IPS-NIHi7 (cell line): Measurements from ENCODE around the gene GFRA1.

Experiments used
- DNase-seq: peaks from one replicate; pipeline ENCODE4 v3.0.0; 2012; ENCODE audit warnings: mixed read lengths; ENCODE audit errors: extremely low spot score

Gene GFRA1

DNA sequence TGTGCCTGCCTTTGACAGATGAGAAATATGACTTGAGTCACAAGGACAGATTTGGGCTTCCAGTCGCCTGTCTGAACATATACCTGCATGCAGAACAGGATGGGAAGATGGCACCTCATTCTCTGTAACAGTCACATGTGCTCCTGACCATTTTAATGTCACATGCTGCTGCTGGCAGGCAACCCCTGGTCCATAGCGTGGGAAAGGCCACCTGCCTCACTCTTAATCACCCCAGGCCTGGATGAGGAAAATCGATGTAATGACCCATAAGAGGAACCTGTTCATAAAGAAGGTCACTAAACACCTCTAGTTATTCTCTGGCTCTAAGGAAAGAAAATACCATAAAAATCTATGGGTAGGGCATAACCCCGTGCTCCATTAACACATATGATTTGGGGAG, 110.2 kb downstream of the GFRA1 start:
- DNase-seq, result no peak

GRCh38 chr10:116160271-116160670, 112.7 kb downstream of the GFRA1 start:
- DNase-seq, result no peak

- DNase-seq, result no peak
Measured at GRCh38 chr10:116159197-116159596, 113.8 kb downstream of the GFRA1 start.

GRCh38 chr10:116158036-116158435, 115.0 kb downstream of the GFRA1 start:
- DNase-seq, result no peak

DNA sequence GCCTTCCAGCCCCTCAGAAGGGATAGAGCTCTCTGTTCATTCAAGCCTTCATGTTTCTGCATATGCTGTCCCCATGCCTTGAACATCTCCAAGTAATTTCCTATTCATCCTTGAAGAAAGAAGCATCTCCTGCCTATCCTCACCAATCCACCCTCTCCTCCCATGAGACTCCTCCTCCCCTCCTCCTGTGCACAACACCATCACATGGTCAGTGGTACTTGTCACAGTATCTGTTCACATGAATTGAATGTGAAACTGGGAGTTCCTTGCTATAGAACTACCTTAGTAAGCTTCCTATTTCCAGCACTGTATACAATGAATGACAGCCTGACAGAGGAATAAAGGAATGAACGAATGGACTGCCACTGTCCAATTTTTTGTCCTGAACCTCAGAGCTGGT, 115.5 kb downstream of the GFRA1 start:
- no peak for DNase-seq

GRCh38 chr10:116156819-116157218, 116.2 kb downstream of the GFRA1 start:
- DNase-seq, result no peak

DNA sequence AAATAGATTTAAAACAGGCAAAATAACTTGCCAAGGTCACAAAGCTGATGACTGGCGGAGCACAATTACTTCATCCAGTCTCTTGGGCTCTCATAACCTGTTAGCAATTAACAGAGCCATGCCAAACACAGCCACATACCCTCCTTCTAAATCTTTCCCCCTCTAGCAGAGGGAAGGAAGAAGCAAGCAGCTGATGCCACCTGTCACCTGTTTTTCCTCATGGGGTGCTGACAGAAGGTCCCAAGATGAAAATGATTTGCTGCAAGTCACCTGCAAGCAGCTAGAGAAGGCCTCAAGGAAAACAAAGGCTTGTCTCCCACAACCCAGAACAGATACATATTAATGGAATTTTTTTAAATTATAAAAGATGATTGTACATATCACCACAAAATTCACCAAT, 117.8 kb downstream of the GFRA1 start:
- DNase-seq, result no peak

- DNase-seq, result no peak
Measured at GRCh38 chr10:116154651-116155050, 118.4 kb downstream of the GFRA1 start.

DNA sequence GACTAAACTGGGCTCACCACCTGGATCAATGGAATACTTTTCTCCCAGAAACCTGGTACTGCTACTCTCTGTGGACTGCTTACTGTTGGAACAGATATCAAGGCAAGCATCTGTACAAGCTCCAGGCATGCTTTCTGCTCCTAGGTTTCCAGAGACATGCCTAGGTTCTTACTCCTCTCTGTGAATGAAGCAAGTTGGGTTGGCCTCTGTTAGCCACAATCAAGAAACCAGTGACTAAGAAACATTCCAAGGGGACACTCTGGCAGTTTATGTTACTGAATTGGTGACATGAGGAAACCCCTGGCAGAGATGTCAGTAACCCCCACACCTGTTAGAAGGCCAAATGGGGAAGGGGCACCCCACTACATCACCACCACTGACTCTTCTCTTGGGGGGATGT, 121.9 kb downstream of the GFRA1 start:
- no peak for DNase-seq

- DNase-seq, result no peak
Measured at GRCh38 chr10:116150606-116151005, 122.4 kb downstream of the GFRA1 start.

DNA sequence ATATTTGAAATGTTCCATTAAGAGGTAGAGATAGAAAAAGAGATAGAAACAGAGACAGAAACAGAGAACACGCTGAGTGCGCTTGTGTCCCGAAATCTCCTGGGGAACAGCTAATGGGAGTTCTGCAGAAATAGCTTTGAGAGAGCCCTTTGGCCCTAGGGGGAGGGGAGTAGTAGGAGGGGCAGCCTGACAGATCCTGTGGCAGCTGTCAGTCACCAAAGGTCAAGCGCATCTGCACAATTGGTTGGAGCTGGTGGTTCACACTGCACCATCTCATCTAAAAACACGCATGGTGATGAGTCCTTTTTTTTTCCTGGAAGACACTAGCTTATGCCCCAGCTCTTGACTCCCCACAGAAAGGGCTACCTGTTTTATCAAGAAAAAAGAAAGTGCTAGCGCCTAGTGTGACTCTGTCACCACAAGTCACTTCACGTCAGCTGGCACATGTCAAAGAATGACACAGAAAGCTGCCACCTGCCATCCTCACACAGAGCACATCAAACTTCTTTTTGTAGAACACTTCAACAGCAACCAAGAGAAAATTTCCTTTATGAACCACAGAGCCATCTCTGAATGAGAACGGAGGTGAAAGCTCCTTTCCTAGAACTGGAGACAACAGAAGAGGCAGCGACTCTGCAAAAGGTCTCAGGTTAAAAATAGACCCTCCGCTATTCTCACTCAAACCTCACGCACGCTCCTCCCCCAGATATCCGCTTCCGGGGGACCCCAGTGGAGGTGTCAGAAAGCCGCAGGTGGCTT, 125.7 kb downstream of the GFRA1 start:
- no peak for DNase-seq

DNA sequence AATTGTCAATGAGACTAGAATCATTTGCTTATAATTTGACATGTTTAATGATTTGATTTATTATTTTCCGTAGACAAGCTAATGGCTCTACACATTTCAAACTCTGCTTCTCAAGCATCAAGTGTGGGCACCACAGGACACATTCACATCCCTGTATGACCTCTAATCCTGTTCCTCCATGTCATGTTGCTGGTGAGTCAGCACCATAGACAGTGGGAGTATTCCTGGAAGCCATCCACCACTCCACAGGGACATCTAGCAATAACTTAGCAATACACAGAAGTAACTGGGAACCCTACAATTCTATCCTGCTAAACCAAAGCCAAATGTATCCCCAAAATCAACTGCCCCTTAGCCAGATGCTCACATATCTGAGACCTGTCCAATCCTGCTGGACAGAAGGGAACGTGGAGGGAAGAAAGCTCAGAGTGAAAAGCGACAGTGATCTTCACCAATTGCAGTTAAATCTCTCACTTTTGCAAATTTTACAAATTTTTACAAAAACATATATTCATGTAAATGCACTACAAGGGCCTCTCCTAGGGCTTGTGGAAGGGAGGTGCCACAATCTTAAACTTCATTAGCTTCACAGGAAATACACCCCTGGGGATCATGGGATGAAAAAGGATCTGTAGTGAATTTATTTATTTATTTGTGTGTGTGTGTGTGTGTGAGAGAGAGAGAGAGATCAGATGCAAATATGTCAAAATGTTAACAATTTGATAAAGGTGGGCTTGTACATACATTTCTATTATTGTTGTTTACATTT, 126.5 kb downstream of the GFRA1 start:
- no peak for DNase-seq

GRCh38 chr10:116143673-116144222, 129.3 kb downstream of the GFRA1 start:
- DNase-seq, result no peak

- DNase-seq, result no peak
Measured at GRCh38 chr10:116141855-116142254, 131.2 kb downstream of the GFRA1 start.

DNA sequence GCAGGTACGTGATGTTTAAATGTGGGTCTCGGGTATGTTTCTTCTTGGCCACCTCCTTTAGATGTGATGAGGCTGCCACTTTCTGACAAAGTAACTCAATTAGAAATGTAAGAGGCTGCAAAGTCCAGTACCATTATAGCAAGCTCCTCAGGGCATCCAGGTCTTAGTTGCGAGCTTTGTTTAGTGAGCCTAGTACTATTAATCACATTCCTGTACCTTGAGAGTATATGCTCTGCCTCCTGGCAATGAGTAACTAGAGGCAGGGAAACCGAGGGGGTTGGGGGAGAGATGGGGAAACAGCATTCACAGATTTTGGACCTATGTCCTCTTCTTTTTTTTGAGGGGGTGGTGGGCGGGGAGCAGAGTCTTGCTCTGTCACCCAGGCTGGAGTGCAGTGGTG, 131.8 kb downstream of the GFRA1 start:
- DNase-seq, result no peak

DNA sequence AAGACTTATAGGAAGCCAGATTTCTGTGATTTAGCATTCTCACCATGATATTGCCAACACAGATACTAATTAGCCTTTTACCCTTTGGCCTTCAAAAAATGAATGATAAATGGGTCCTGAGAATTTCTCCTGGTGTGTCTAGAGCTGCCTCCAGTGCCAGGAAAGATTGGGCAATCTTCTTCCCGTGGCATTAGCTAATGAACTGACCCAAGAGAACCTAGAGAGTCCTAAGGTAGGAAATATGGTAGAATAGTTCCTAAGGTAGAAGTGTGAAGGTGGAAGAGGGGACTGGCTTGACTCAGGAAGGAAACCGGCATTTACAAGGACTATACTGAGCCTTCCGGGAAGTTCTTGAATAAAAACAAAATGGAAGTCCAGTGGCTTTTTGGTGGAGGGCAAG, 133.1 kb downstream of the GFRA1 start:
- no peak for DNase-seq

- DNase-seq, result no peak
Measured at GRCh38 chr10:116138897-116139296, 134.1 kb downstream of the GFRA1 start.

DNA sequence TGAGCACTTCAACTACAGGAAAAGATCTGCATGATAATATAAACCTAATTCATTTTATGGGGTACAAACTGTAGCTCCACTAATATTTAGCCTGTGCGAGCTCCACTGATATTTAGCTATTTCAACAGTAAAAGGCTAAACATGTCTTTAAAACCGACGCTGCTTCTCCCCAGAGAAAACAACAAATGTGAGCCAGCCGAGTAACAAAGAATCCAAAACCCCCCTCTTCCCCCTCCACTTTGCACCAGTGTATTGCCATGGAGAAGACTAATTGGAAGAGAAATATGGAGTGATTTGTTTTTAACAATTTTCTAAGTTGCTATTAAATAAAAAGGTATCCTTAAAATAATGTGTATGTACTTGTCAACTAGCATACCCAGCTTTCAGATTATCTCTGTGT, 136.7 kb downstream of the GFRA1 start:
- no peak for DNase-seq

- no peak for DNase-seq
Measured at GRCh38 chr10:116134322-116134721, 138.7 kb downstream of the GFRA1 start.

DNA sequence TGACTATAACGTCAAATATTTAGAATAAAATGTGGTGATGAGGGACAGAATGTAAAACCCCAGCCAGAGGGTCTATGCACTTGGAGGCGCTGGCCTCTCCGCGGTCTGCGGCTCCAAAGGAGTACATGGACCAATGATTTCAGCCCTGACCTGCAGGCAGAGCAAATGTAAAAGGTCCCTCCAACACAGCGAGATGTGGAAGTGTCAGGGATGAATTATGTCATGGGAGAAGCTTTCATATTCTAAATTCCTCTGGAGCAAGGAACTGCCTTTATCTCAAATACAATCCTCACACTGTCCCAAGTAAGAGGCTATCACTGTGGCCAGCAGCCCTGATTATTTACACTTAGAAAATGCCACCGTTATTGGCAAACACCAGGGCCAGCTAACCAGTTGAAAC, 139.4 kb downstream of the GFRA1 start:
- DNase-seq, result no peak

DNA sequence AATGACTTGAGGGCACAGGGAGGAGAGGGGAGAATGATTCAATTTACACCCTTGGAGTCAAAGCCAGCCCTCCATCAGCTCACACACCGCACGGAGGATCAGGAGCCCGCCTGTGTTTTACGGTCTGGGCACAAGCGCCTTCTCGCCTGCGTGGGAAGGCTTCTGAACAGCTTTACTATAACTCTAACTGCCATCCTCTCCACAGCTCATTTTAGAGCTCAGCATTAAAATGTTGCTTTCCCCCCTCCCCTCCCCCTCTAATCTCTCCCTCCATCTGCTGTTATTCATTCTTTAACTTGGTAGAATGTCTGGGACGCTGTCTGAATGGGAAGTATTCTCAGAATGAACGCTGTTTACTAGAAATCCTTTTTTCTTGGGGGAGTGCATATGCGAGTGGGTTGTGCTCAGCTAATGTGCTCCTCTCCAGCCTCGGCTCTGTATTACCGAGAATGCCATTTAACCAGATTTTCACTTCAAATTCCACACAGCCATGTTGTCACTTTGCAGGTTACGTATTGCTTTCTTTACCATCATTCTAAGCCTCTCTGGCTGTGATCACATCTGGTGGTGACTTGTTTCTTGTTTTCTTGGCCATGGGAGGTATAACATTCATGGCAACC, 140.1 kb downstream of the GFRA1 start:
- DNase-seq, result no peak

- DNase-seq, result no peak
Measured at GRCh38 chr10:116130006-116130405, 143.0 kb downstream of the GFRA1 start.
